SK-N-MC (cell line): Measurements from ENCODE around the gene IL20RA.

Source experiments
- EZH2 ChIP-seq: fragments of 200-600 bp; sonication (generic); IDR thresholded peaks from one replicate; pipeline ENCODE4 v1.6.1; 2017; ENCODE audit warnings: antibody characterized with exemption
- FOXP2 ChIP-seq: optimal IDR thresholded peaks from 2 replicates; pipeline ENCODE3; 2011; ENCODE audit warnings: mild to moderate bottlenecking, moderate library complexity; ENCODE audit not compliant: insufficient read depth; ENCODE audit errors: extremely low read length, control extremely low read depth
- POLR2AphosphoS5 ChIP-seq: IDR thresholded peaks from 2 replicates; pipeline ENCODE4 v1.6.1; 2012; ENCODE audit warnings: mild to moderate bottlenecking, low read depth, low read length, borderline replicate concordance

DNA sequence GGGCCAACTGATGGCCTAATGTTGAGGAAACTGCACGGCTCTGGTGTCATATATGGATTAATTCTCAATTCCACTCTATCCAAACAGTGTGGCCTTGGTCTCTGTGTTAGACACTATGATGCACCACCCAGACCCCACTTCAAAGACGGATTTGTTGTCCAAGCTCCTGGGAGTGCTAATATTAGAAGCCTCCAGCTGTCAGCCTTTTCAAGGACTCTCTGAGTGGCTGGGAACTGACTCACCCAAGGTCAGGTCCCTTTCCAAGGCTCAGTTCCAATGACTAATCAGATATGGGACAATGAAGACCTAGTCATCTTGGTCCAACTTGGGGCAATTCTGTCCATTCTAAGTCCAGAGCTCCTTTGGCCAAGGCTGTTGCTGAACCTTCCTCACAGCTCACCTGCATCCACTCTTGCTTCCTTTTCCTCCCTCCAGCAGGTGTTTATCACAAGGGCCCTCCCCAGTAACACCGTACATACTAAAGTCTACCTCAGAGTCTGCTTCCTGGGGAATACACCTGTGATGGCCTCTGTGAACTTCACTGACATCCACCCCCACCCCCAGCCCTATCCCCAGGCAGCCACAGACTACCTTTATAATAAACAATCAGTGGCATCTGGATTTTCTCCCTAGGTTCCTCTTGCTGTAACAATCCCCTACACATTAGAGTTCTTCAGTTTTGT is 7.2 kb upstream of the IL20RA start:
- TF ChIP-seq EZH2 (no peak), POLR2AphosphoS5 (no peak), FOXP2 (no peak)
